Activated T-helper 2 cell treated with anti-CD3 and anti-CD28 coated beads, Interferon-gamma antibody, Interleukin-2, Interleukin-4, amounts not matched to agents 10 μg/mL and 5 μg/mL and 100 μg/mL, durations not matched to agents 14 hours and 24 hours and 36 hours (primary cell): ENCODE measurements around the gene STX11. TPM values are rescaled to one million over a fixed set of nuclear protein-coding genes. Genes with fewer than 3 reads are reported as not detected.
"Not testable (repeated sequence)": the region's sequence is repeated elsewhere in the genome, so short reads cannot be mapped to it uniquely, and the experiment has no call there.

Source experiments
- DNase-seq: peaks from one replicate; pipeline ENCODE4 v3.0.0; 2021; ENCODE audit warnings: low spot score
- H3K27ac Mint-ChIP-seq: one replicate; pipeline ENCODE4 v1.8.0; 2021; ENCODE audit warnings: mixed read lengths
- H3K27me3 Mint-ChIP-seq: one replicate; pipeline ENCODE4 v1.8.0; 2021; ENCODE audit warnings: low read depth, mixed read lengths
- H3K36me3 Mint-ChIP-seq: one replicate; pipeline ENCODE4 v1.8.0; 2021; ENCODE audit warnings: low read depth, mixed read lengths
- H3K4me1 Mint-ChIP-seq: one replicate; pipeline ENCODE4 v1.8.0; 2021; ENCODE audit warnings: low read depth, mixed read lengths
- H3K4me3 Mint-ChIP-seq: one replicate; pipeline ENCODE4 v1.8.0; 2021; ENCODE audit warnings: low read depth, mild to moderate bottlenecking, moderate library complexity, mixed read lengths
- H3K9me3 Mint-ChIP-seq: one replicate; pipeline ENCODE4 v1.8.0; 2021; ENCODE audit warnings: mixed read lengths
- intact Hi-C: fragments of 100-400 bp; cut with micrococcal nuclease; formaldehyde crosslinking; loops from one replicate; pipeline ENCODE4 v1.15.1; 2023
- total RNA-seq: library from RNA; stranded (reverse); gene quantifications from 2 replicates; pipeline ENCODE4 v1.2.3, GENCODE V29; 2022

STX11 gene
- total RNA-seq, 1 donor from 2014 or later: 19.7 TPM

- no peak for DNase-seq
- Mint-ChIP-seq H3K4me1 (peaks cover 32% of the 10 kb centered on the region), H3K36me3 (peaks cover 64% of the 10 kb centered on the region), H3K9me3 (no peaks in the 10 kb centered on the region), H3K27me3 (no peaks in the 10 kb centered on the region), H3K27ac (no peak overlapping the region), H3K4me3 (no peak overlapping the region)
- intact Hi-C loops: no loop called here
Observed at GRCh38 chr6:144160431-144161005, 10.2 kb downstream of the STX11 start.

GRCh38 chr6:144161975-144162374 is 11.7 kb downstream of the STX11 start:
- no peak overlapping the region for H3K4me3 Mint-ChIP-seq
- no peaks in the 10 kb centered on the region for H3K9me3 Mint-ChIP-seq
- no peak for DNase-seq
- intact Hi-C loops: no loop called here
- H3K27ac Mint-ChIP-seq: no peak overlapping the region
- H3K27me3 Mint-ChIP-seq: no peaks in the 10 kb centered on the region
- peaks cover 61% of the 10 kb centered on the region for H3K36me3 Mint-ChIP-seq
- H3K4me1 Mint-ChIP-seq: peaks cover 21% of the 10 kb centered on the region

- Mint-ChIP-seq H3K9me3 (no peaks in the 10 kb centered on the region), H3K27me3 (no peaks in the 10 kb centered on the region), H3K4me3 (no peak overlapping the region), H3K27ac (no peak overlapping the region), H3K4me1 (peaks cover 13% of the 10 kb centered on the region), H3K36me3 (peaks cover 57% of the 10 kb centered on the region)
- intact Hi-C loops: no loop called here
- DNase-seq: no peak
Observed at GRCh38 chr6:144162977-144163376, 12.7 kb downstream of the STX11 start.

- Mint-ChIP-seq H3K9me3 (no peaks in the 10 kb centered on the region), H3K4me3 (no peak overlapping the region), H3K4me1 (peaks cover 15% of the 10 kb centered on the region), H3K27ac (no peak overlapping the region), H3K36me3 (peaks cover 67% of the 10 kb centered on the region), H3K27me3 (no peaks in the 10 kb centered on the region)
- DNase-seq: no peak
- intact Hi-C loops: no loop called here
Observed at GRCh38 chr6:144165784-144166183, 15.5 kb downstream of the STX11 start.

- Mint-ChIP-seq H3K27ac (no peak overlapping the region), H3K9me3 (no peaks in the 10 kb centered on the region), H3K27me3 (no peaks in the 10 kb centered on the region), H3K4me1 (peaks cover 8% of the 10 kb centered on the region), H3K4me3 (no peak overlapping the region), H3K36me3 (peaks cover 73% of the 10 kb centered on the region)
- intact Hi-C loops: no loop called here
- no peak for DNase-seq
Observed at GRCh38 chr6:144170044-144170443, 19.7 kb downstream of the STX11 start.

- intact Hi-C loops: no loop called here
Observed at GRCh38 chr6:144171406-144171805, 21.1 kb downstream of the STX11 start.

GRCh38 chr6:144174006-144174405 is 23.7 kb downstream of the STX11 start:
- Mint-ChIP-seq H3K4me1 (peaks cover 31% of the 10 kb centered on the region), H3K27ac (no peak overlapping the region), H3K36me3 (peaks cover 82% of the 10 kb centered on the region), H3K9me3 (no peaks in the 10 kb centered on the region), H3K4me3 (no peak overlapping the region), H3K27me3 (no peaks in the 10 kb centered on the region)
- intact Hi-C loops: no loop called here
- no peak for DNase-seq

More at GRCh38 chr6:144171406-144171805, 21.1 kb downstream of the STX11 start:
- Mint-ChIP-seq H3K36me3 (peaks cover 79% of the 10 kb centered on the region), H3K4me1 (peaks cover 15% of the 10 kb centered on the region), H3K27ac (no peak overlapping the region), H3K4me3 (no peak overlapping the region), H3K9me3 (no peaks in the 10 kb centered on the region), H3K27me3 (no peaks in the 10 kb centered on the region)
- no peak for DNase-seq

GRCh38 chr6:144176043-144176442 is 25.7 kb downstream of the STX11 start:
- no peak overlapping the region for H3K27ac Mint-ChIP-seq
- intact Hi-C loops: no loop called here
- no peaks in the 10 kb centered on the region for H3K9me3 Mint-ChIP-seq
- H3K4me1 Mint-ChIP-seq: peaks cover 49% of the 10 kb centered on the region
- peaks cover 82% of the 10 kb centered on the region for H3K36me3 Mint-ChIP-seq
- DNase-seq: no peak
- H3K4me3 Mint-ChIP-seq: no peak overlapping the region
- H3K27me3 Mint-ChIP-seq: no peaks in the 10 kb centered on the region

- H3K4me1 Mint-ChIP-seq: peaks cover 58% of the 10 kb centered on the region
- no peaks in the 10 kb centered on the region for H3K27me3 Mint-ChIP-seq
- no peak for DNase-seq
- no peaks in the 10 kb centered on the region for H3K9me3 Mint-ChIP-seq
- H3K27ac Mint-ChIP-seq: no peak overlapping the region
- H3K4me3 Mint-ChIP-seq: no peak overlapping the region
- H3K36me3 Mint-ChIP-seq: peaks cover 78% of the 10 kb centered on the region
- intact Hi-C loops: loop anchor here (1.0 kb wide), 4 partner anchors 22 to 46 kb away; no protein-coding TSS in a partner anchor
Observed at GRCh38 chr6:144177726-144178125, 27.4 kb downstream of the STX11 start.

- intact Hi-C loops: loop anchor here (1.0 kb wide), 4 partner anchors 23 to 47 kb away; no protein-coding TSS in a partner anchor
- Mint-ChIP-seq H3K4me1 (peaks cover 64% of the 10 kb centered on the region), H3K4me3 (no peak overlapping the region), H3K27ac (no peak overlapping the region), H3K27me3 (no peaks in the 10 kb centered on the region), H3K36me3 (peaks cover 78% of the 10 kb centered on the region), H3K9me3 (no peaks in the 10 kb centered on the region)
- no peak for DNase-seq
Observed at GRCh38 chr6:144178323-144178722, 28.0 kb downstream of the STX11 start.

- DNase-seq: no peak
- no peaks in the 10 kb centered on the region for H3K27me3 Mint-ChIP-seq
- H3K4me1 Mint-ChIP-seq: peaks cover 71% of the 10 kb centered on the region
Observed at GRCh38 chr6:144179237-144179636, 28.9 kb downstream of the STX11 start.

GRCh38 chr6:144179828-144180227 is 29.5 kb downstream of the STX11 start:
- intact Hi-C loops: no loop called here
- Mint-ChIP-seq H3K36me3 (peaks cover 81% of the 10 kb centered on the region), H3K27me3 (no peaks in the 10 kb centered on the region), H3K9me3 (no peaks in the 10 kb centered on the region), H3K27ac (no peak overlapping the region), H3K4me1 (peaks cover 69% of the 10 kb centered on the region), H3K4me3 (peak overlapping the region; percentile 17)
- DNase-seq: no peak

More at GRCh38 chr6:144179237-144179636, 28.9 kb downstream of the STX11 start:
- intact Hi-C loops: no loop called here
- Mint-ChIP-seq H3K4me3 (peak overlapping the region; percentile 34), H3K36me3 (peaks cover 77% of the 10 kb centered on the region), H3K9me3 (no peaks in the 10 kb centered on the region), H3K27ac (peak overlapping the region; percentile 81)

GRCh38 chr6:144180354-144180753 is 30.0 kb downstream of the STX11 start:
- H3K4me3 Mint-ChIP-seq, H3K9me3 Mint-ChIP-seq, DNase-seq, H3K27ac Mint-ChIP-seq, intact Hi-C loops, H3K27me3 Mint-ChIP-seq: not testable (repeated sequence)
- Mint-ChIP-seq H3K4me1 (peaks cover 69% of the 10 kb centered on the region), H3K36me3 (peaks cover 85% of the 10 kb centered on the region)
